Esophagus muscularis mucosa (tissue), 4 donors: ENCODE results near the gene GSC2. TPM values are rescaled to one million over a fixed set of nuclear protein-coding genes. Genes with fewer than 3 reads are reported as not detected.

Experiments
- DNase-seq: peaks from one replicate; pipeline ENCODE4 v3.0.0-alpha.2; 2017; ENCODE audit errors: extremely low spot score
- H3K27ac ChIP-seq, 4 donors: fragments of 200-600 bp; sonication (generic); replicated peaks in 1 of 4; 1 replicate in 3 of 4; 2 replicates in 1 of 4; pipeline ENCODE4 v1.5.1; 2016 to 2019; ENCODE audit warnings: mild to moderate bottlenecking in 1 of 4
- H3K27me3 ChIP-seq, 4 donors: fragments of 200-600 bp; sonication (generic); one replicate each; pipeline versions ENCODE4 v1.5.1 to v1.6.0; 2016 to 2019
- H3K36me3 ChIP-seq, 4 donors: fragments of 200-600 bp; sonication (generic); one replicate each; pipeline ENCODE4 v1.5.1; 2016 to 2019
- H3K4me1 ChIP-seq, 4 donors: fragments of 200-600 bp; sonication (generic); one replicate each; pipeline ENCODE4 v1.5.1; 2016 to 2019
- H3K4me3 ChIP-seq, 4 donors: fragments of 200-600 bp; sonication (generic); 1 replicate in 2 of 4; 2 replicates in 2 of 4; pipeline ENCODE4 v1.5.1; 2016 to 2019; ENCODE audit warnings: mild to moderate bottlenecking in 4 of 4, moderate library complexity in 1 of 4
- H3K9me3 ChIP-seq, 4 donors: fragments of 200-600 bp; sonication (generic); 1 replicate in 3 of 4; 2 replicates in 1 of 4; pipeline ENCODE4 v1.5.1; 2016 to 2019
- EP300 ChIP-seq: sonication (generic); formaldehyde crosslinking; IDR thresholded peaks from one replicate; pipeline ENCODE4 v1.6.1; 2017; ENCODE audit warnings: antibody characterized with exemption
- POLR2A ChIP-seq: fragments of 450-650 bp; IDR thresholded peaks from one replicate; pipeline ENCODE4 v1.6.1; 2017; ENCODE audit warnings: antibody characterized with exemption, moderate library complexity, mild to moderate bottlenecking, low read depth
- POLR2AphosphoS5 ChIP-seq, 2 donors: sonication (generic); formaldehyde crosslinking; IDR thresholded peaks; one replicate each; pipeline ENCODE4 v1.6.1; 2017; ENCODE audit warnings: antibody characterized with exemption in 2 of 2
- WGBS: methylation state at CpG from one replicate; pipeline ENCODE4 v1.1.5; 2018; 5-methylcytosine and 5-hydroxymethylcytosine counted together
- intact Hi-C: fragments of 100-400 bp; cut with DNase I; formaldehyde crosslinking; loops from one replicate; pipeline ENCODE4 v1.15.1; 2023
- total RNA-seq, 4 donors: library from RNA; depleted of rRNA; stranded (reverse); fragments of >200 nt; gene quantifications; one replicate each; pipeline versions ENCODE4 v1.1.0 to v1.2.1, GENCODE V29; 2016
- TF ChIP-seq, protein P1 (sequence below), 3 experiments: fragments of 200-600 bp in 2 of 3; fragments of 450-650 bp in 1 of 3; sonication (generic) in 2 of 3; IDR thresholded peaks; one replicate each; pipeline ENCODE4 v1.5.1; 2017 to 2019; ENCODE audit warnings: antibody characterized with exemption in 3 of 3, mild to moderate bottlenecking in 2 of 3, moderate library complexity in 1 of 3

The GSC2 gene
- total RNA-seq, 4 donors from 2014 or later = not detected

DNA sequence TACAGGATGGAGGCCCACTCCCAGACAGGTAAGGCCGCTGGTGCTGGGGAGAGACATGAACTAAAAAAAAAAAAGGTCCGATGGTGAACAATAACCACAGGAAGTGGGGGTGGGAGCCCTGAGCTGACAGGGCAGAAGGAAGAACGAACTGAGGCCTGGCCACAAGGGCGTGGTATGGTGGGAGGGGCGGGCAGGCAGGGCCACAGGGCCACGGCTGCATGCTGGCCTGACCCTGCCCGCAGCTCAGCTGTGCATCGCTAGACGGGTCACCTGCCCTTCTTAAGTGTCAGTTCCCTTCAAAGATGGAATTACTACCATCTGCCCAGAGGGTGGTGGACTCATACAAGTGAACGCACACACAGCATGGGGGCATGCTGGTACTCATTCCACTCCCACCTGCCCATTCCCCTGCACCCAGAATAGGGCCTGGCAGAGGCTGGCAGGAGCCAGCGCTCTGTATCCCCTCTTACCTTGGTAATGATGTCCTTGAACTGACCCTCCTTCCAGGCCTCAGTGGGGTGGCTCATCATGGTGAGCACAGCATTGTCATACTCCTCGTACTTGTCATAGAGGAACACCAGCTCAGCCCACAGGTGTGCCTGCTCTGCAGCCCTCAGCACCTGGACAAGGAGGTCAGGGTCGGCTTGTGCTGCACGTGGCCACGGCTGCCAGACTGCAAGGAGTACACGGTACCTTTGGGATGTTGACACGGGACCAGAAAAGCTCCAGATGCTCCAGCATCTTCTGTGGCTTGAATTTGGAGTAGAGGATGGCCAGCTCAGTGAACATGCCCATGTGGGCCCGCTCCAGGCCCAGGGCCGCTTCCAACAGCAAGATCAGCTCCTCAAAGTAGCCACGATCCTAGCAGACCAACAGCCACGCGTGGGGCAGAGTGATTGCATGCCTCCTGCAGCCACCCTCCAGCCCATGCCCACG lies 46.0 kb upstream of the GSC2 start:
- Histone ChIP-seq H3K36me3 (peaks cover 0 to 74% (median 46%) of the 10 kb centered on the region in 4 donors), H3K4me1 (no peaks in the 10 kb centered on the region), H3K4me3 (no peak overlapping the region), H3K27ac (no peak overlapping the region), H3K9me3 (no peaks in the 10 kb centered on the region), H3K27me3 (no peaks in the 10 kb centered on the region)
- no peak for DNase-seq
- TF ChIP-seq POLR2AphosphoS5 (IDR thresholded peaks at IDR 0.05) = no peak
- no peak for TF ChIP-seq POLR2A
- TF ChIP-seq EP300 = no peak
- TF ChIP-seq, protein P1, sequence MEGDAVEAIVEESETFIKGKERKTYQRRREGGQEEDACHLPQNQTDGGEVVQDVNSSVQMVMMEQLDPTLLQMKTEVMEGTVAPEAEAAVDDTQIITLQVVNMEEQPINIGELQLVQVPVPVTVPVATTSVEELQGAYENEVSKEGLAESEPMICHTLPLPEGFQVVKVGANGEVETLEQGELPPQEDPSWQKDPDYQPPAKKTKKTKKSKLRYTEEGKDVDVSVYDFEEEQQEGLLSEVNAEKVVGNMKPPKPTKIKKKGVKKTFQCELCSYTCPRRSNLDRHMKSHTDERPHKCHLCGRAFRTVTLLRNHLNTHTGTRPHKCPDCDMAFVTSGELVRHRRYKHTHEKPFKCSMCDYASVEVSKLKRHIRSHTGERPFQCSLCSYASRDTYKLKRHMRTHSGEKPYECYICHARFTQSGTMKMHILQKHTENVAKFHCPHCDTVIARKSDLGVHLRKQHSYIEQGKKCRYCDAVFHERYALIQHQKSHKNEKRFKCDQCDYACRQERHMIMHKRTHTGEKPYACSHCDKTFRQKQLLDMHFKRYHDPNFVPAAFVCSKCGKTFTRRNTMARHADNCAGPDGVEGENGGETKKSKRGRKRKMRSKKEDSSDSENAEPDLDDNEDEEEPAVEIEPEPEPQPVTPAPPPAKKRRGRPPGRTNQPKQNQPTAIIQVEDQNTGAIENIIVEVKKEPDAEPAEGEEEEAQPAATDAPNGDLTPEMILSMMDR (IDR thresholded peaks at IDR 0.05) = no peak
- WGBS = 79% methylated on average over 19 of the region's 23 CpGs
- intact Hi-C loops = no loop called here

DNA sequence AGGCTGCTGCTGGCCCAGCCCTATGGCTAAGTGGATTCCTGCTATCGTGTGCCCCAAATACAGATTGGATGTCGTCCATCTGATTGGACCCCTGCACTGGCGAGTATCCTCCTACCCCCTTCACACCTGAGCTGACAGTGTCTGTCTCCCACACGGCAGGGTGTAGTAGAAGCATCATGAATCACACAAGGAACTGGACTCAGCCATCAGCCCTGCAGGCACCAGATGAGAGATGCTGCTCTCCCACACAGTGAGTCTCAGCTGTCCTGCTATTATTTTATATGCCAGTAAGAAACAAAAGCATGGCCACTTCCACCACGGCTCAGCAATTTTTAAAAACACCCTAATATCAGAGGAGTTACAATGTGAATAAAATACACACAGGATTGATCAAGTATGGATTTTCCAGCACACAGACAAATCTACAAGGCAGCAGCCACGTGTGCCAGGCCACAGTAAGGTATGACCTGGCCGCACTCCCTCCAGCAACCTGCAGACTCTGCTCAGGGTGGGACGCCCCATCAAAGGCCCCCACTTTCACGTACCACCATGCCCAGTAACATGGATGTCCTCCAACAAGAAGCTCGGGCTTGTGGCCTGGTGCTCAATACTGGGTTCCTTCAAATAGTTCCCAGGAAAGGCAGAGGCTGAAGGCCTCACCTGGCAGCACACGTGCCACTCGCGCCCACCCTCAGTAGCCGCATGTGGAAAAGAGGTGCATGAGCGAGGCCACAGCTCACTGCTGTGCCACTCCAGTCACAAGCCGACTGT lies 44.9 kb upstream of the GSC2 start:
- Histone ChIP-seq H3K27me3 (no peaks in the 10 kb centered on the region), H3K27ac (no peak overlapping the region), H3K4me3 (no peak overlapping the region), H3K4me1 (no peaks in the 10 kb centered on the region), H3K36me3 (peaks cover 0 to 65% (median 44%) of the 10 kb centered on the region in 4 donors), H3K9me3 (no peaks in the 10 kb centered on the region)
- 88% methylated on average over 11 of the region's 16 CpGs for WGBS
- TF ChIP-seq EP300 (no peak), POLR2AphosphoS5 (IDR thresholded peaks at IDR 0.05) (no peak), POLR2A (no peak)
- TF ChIP-seq, protein P1 (IDR thresholded peaks at IDR 0.05) = no peak
- intact Hi-C loops = no loop called here
- DNase-seq = no peak

DNA sequence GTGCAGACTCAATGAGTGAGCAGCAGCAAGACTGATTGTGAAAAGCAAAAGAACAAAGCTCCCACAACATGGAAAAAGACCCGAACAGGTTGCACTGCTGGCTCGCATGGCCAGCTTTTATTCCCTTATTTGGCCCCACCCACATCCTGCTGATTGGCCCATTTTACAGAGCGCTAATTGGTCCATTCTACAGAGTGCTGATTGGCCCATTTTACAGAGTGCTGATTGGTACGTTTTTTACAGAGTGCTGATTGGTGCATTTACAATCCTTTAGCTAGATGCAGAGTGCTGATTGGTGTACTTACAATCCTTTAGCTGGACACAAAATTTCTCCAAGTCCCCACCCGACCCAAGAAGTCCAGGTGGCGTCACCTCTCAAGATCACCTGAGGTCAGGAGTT lies 43.8 kb upstream of the GSC2 start:
- 92% methylated on average over 5 of the region's 6 CpGs for WGBS
- H3K4me1 ChIP-seq = no peaks in the 10 kb centered on the region
- intact Hi-C loops = no loop called here
- H3K27ac ChIP-seq = no peak overlapping the region
- peaks cover 0 to 54% (median 41%) of the 10 kb centered on the region in 4 donors for H3K36me3 ChIP-seq
- TF ChIP-seq POLR2AphosphoS5 (IDR thresholded peaks at IDR 0.05) (no peak), EP300 (no peak), POLR2A (no peak)
- TF ChIP-seq, protein P1 (IDR thresholded peaks at IDR 0.05) = no peak
- DNase-seq = no peak
- H3K9me3 ChIP-seq = no peaks in the 10 kb centered on the region
- no peak overlapping the region for H3K4me3 ChIP-seq
- H3K27me3 ChIP-seq = no peaks in the 10 kb centered on the region

DNA sequence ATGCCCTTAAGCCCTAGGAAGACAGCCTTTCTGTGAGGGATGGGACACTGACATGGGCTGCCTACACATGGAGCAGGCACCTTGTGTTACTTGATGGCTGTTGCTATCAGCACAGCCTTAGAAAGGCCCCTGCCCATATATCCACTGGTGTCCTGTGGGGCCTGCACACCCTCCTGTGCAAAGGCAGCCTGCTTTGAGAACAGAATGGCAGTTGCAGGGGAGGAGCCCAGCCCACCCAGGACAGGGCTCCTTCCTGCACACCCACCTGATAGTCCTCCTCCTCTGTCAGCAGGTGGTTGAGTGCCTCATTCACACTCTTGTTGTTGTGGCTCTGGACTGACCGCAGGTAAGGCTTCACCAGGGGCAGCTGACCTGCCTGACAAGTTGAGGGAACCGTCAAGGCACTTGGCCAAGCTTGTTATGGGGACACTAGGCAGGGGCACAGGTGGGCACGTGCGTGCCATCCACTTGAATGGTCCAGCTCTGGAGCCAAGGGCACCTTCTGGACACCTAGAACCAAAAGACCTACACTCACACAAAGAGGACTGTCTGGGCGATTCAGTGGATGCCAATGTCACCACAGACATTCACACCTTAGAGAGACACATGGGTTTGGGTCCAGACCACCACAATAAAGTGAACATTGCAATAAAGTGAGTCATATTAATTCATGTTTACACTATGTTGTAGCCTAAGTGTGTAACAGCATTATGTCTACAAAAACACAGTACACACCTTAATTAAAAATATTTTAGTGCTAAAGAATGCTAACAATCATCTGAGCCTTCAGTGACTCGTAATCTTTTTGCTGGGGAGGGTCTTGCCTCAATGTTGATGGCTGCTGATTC lies 37.8 kb upstream of the GSC2 start:
- DNase-seq = no peak
- H3K27ac ChIP-seq = no peak overlapping the region
- no peak for TF ChIP-seq POLR2A
- TF ChIP-seq, protein P1 (IDR thresholded peaks at IDR 0.05) = no peak
- TF ChIP-seq EP300 = no peak
- no peak for TF ChIP-seq POLR2AphosphoS5 (IDR thresholded peaks at IDR 0.05)
- peaks cover 5 to 30% (median 18%) of the 10 kb centered on the region in 4 donors for H3K36me3 ChIP-seq
- no peak overlapping the region for H3K4me3 ChIP-seq
- 93% methylated on average over 4 of the region's 6 CpGs for WGBS
- H3K27me3 ChIP-seq = no peaks in the 10 kb centered on the region
- no peaks in the 10 kb centered on the region for H3K4me1 ChIP-seq
- no peaks in the 10 kb centered on the region for H3K9me3 ChIP-seq
- intact Hi-C loops = loop anchor here (10.0 kb wide), 2 partner anchors 177 to 447 kb away; no protein-coding TSS in a partner anchor
